GM18909 (cell line): ENCODE data around the gene PIGQ.

Experiments
- ATAC-seq: cut with Tn5 transposase; IDR thresholded peaks from one replicate; pipeline ENCODE4 v1.9.1; 2021; ENCODE audit warnings: mild to moderate bottlenecking; ENCODE audit not compliant: unreplicated experiment, poor library complexity

The PIGQ gene

DNA sequence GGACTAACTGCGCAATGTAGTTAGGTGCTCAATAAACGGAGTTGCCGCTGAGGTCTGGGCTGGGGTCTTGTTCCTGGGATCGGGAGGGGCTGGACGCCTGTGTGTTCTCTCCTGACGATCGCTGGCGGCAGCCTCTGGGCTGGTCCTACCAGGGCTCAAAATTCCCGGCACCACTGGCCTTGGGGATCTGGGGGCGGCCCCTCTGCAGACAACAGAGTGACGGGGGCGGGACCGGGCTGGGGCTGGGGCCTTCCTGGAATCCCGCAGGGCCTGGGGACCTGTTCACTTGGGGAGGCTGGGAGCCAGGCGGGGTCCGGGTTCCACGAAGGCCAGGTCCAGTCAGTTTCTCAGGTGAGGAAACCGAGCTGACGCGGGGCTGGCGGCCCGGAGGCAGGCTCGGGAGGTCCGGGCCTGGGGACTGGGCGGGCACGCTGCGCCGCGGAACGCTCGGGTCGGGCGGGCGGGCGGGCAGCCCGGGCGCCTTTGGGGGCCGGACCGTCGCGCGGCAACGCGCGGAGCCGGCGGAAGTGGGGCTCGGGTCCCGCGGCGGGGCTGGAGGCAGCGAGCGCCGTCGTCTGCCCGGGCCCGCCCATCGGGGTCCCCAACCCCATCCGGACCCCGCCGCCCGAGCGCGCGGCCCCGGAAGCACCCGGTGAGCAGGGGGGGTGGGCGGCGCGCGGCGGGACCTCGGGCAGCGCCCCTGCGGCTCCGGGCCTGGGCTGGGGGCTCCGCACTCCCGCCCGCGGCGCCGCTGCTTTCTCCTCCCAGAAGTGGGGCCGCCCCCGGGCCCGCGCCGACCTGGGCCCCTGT lies at the start of gene PIGQ:
Gene PIGQ, plus strand, starts transcription at position 524 of the 810 bp plus-strand sequence. CDS start 4,107 bp downstream, outside the sequence.
- ATAC-seq: peak; percentile 65

- ATAC-seq: no peak
These were observed 48.9 kb upstream of the PIGQ start for GRCh38 chr16:520847-521246.

DNA sequence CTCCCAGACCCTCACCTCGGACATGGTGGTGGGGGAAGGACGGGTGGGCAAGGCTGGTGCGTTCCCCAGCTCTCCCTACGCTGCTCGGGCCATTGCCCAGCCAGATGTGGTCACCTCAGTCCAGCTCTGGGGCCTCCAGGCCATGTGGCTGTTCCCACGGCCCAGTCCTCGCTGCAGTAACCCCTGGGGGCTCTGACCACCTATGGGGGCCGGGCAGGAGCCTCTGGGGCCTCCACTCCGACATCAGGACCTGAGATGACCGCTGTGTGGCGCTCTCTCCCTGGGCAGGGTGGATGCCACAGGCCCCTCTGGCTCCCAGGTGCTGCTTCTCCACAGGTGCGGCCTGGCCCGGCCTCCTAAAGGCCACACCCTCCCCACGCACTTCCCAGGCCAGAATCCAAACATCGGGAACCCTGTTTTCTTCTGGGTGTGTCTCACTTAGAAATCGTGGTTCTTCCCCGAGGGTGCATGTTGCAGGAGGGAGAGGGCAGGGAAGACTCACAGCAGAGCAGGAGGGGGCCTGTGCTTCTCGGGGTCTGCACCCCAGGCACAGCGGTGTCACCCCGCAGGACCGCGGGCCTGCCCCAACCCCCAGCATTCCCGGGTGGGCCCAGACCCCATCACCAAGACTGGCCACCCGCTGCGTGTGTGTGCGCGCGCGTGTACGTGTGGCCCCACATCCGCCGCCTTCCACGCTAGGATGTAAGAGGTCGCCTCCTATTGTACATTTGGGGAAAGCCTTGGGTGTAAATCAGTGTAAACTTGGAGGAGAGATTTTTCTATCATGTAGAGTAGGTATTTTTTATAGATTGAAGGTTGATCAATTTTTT lies 48.2 kb upstream of the PIGQ start:
- no peak for ATAC-seq

GRCh38 chr16:522320-523096 lies 47.3 kb upstream of the PIGQ start:
- no peak for ATAC-seq

DNA sequence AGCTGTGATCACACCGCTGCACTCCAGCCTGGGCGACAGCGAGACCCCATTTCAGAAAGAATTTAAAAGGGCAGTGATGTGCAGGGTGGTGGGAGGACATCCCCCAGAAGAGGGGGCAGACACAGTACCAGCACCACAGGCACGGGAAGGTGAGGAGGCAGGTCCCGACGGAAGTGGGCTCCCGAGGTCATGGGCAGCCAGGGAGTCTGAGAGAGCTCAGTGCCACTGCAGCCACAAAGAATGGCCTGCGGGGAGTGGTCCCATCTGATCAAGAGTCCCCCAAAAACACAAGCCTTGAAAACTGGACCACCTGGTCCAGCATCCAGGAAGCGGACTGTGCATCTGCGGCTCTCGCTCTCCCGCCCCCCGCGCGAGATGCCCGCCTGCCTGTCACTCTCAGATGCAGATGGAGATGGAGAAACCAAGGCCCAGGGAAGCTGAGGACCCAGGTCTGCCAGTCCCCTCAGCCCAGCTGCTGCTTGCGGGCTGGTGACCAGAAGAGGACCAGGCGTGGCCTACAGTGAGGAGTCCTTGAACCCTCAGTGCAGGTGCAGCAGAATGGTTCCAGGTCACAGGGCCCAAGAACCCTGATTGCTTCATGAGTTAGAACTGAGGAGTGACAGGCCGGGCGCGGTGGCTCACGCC lies 46.5 kb upstream of the PIGQ start:
- ATAC-seq: no peak

GRCh38 chr16:524274-525040 lies 45.3 kb upstream of the PIGQ start:
- no peak for ATAC-seq

- no peak for ATAC-seq
These were observed 44.6 kb upstream of the PIGQ start for GRCh38 chr16:525123-525519.

DNA sequence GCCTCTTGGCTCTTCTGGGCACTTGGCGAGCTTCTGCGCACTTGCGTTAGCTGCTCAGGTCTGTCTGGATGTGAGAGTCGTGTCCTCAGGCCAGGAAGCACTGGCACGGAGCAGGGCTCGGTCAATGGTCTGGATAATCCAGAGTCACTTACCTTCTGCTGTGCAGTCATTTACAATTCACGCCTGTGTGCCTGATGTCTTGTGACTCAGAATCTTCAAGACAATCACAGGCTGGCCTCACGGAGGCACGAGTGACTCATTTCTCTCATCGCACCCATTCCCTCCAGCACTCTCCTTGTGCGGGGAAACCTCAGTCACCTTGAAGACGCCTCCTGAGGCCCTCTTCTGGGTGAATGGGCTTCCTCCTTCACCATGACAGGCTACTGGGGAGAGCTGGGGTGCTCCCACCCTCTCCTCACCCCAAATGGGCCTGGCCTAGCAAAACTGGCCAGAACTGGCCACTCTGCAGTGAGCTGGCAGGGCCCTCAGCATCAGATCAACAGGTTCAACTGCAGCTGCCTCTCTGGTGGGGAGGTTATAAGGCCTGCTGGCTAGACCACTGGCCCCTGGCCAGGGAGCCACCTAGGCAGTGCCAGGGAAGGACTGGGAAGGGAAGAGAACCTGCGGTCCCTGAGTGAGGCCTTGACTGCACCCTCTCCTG lies 44.1 kb upstream of the PIGQ start:
- ATAC-seq: no peak

DNA sequence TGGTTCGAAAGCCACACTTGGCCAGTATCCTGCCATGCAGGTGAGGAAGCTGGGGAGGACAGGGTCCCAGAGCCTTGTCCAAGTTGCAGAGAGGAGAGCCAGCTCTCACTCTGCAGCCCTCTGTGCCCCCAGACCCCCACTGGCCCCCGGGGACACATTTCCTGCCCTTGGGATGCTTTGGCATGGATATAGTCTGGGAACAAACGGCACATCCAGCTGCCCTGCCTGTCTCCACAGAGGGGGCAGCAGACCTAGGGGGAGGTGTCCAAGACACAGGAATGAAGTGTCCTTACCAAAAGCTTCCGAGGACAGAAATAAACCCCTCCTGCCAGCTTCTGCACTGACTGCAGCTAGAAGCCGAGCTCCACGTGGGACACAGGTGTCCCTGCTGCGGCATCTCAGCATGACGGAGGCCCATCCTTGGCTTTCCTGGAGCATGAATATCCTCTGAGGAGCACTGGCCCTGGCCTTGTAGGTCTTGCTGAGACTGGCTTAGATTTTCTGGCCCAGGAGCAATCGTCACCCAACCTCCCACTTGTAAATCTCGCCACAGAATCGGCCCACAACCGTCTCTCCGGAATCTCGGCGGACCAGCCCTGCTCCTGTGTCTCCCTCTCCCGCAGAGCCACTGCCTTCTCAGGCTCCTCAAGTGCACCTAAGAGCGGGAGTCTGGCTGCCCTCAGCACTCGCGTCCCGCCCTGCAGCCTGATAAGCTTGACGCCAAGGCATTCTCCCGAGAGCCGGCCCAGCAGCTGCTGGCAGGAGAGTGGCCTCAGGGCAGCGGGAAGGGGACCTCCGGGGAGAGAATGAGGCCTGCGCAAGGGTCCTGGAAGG lies 43.4 kb upstream of the PIGQ start:
- no peak for ATAC-seq

- ATAC-seq: peak; percentile 68
These were observed 42.5 kb upstream of the PIGQ start, which contains the start of gene CAPN15 for GRCh38 chr16:527015-527903. TSS of gene CAPN15 (plus strand) at chr16:527712. CDS start at chr16:546839, 19,127 bp downstream.

- ATAC-seq: peak; percentile 16
These were observed 41.4 kb upstream of the PIGQ start for GRCh38 chr16:528111-529011.

DNA sequence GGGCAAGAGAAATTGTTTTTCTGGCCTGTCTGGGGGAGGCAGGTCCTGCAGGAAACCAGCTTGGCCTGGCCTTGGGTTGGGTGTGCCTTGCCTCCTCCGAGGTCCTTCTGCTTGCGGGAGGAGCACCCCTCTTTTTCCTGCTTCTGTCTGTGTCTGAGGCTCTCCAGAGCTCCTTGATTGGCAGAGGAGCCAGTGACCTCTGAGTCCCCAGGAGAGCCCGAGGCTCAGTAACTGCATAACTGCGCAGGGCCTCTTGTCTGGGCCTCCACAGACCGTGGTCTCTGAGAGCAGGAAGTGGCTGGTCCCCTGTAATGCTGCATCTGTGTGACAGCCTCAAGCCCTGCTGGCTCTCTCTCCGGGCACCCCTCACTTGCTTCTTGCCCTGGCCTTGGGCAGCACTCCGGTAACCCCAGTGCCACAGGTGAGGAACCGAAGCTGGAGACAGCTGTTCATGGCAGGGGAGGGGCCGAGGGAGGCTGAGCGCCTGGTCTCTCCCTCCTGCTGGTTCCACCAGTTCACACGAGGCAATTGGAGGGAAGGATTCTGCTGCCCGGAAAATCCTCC lies 40.7 kb upstream of the PIGQ start:
- no peak for ATAC-seq

- ATAC-seq: no peak
These were observed 39.5 kb upstream of the PIGQ start for GRCh38 chr16:530111-530817.

DNA sequence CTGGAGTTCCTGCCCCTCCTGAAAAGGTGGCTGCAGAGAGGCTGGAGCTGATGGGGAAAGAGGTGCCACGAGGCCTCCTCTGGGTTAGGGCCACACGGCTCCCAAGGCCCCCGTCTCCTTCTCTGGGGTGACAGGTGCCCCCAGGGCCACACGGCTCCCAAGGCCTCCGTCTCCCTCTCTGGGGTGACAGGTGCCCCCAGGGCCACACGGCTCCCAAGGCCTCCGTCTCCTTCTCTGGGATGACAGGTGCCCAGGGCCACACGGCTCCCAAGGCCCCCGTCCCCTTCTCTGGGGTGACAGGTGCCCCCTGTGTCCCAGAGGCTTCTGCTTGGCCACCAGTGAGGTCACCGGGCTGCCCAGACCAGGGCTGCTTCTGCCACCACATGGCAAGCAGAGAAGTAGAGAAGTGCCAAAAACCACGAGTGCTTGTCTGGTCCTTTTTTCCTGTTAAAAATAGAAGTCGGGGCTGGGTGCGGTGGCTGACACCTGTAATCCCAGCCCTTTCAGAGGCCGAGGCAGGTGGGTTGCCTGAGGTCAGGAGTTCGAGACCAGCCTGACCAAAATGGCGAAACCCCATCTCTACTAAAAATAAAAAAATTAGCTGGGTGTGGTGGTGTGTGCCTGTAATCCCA lies 38.2 kb upstream of the PIGQ start:
- no peak for ATAC-seq
